Dermis microvascular lymphatic vessel endothelial cell (primary cell): ENCODE data around the gene TSPAN10. TPM values are rescaled to one million over a fixed set of nuclear protein-coding genes. Genes with fewer than 3 reads are reported as not detected.

ENCODE experiments used
- DNase-seq, 2 donors: peaks; one replicate each; pipeline versions ENCODE4 v3.0.0 to v3.0.0-alpha.2; 2010; ENCODE audit warnings: low read depth in 2 of 2
- total RNA-seq: library from RNA; depleted of rRNA; stranded (reverse); fragments of >200 nt; gene quantifications from 2 replicates; pipeline ENCODE4 v1.2.1, GENCODE V29; 2014

The TSPAN10 gene
- total RNA-seq, 1 donor from 2014 or later = 0.51 TPM

GRCh38 chr17:81631482-81631881 lies 5.5 kb upstream of the TSPAN10 start:
- DNase-seq = no peak

GRCh38 chr17:81635431-81635830 lies 1.6 kb upstream of the TSPAN10 start:
- no peak for DNase-seq

- no peak for DNase-seq
Observed at GRCh38 chr17:81635973-81636504, 957 bp upstream of the TSPAN10 start.

- DNase-seq = no peak
Observed at GRCh38 chr17:81638683-81639082, 1.7 kb downstream of the TSPAN10 start.

- DNase-seq = no peak
Observed at GRCh38 chr17:81640011-81640410, 3.0 kb downstream of the TSPAN10 start.

- no peak for DNase-seq
Observed at GRCh38 chr17:81641825-81642489, 5.0 kb downstream of the TSPAN10 start.

- DNase-seq = no peak
Observed at GRCh38 chr17:81644496-81644895, 7.5 kb downstream of the TSPAN10 start.

GRCh38 chr17:81644976-81645952 lies 8.3 kb downstream of the TSPAN10 start:
- DNase-seq = no peak

- DNase-seq = no peak
Observed at GRCh38 chr17:81646869-81647600, 10.0 kb downstream of the TSPAN10 start.

GRCh38 chr17:81647640-81648012 lies 10.6 kb downstream of the TSPAN10 start:
- DNase-seq = no peak

- no peak for DNase-seq
Observed at GRCh38 chr17:81648013-81648706, 11.2 kb downstream of the TSPAN10 start.

- no peak for DNase-seq
Observed at GRCh38 chr17:81648707-81649085, 11.7 kb downstream of the TSPAN10 start.

GRCh38 chr17:81650951-81651350 lies 14.0 kb downstream of the TSPAN10 start:
- DNase-seq = no peak

- no peak for DNase-seq
Observed at GRCh38 chr17:81651692-81652091, 14.7 kb downstream of the TSPAN10 start.

- no peak for DNase-seq
Observed at GRCh38 chr17:81652906-81653771, 16.1 kb downstream of the TSPAN10 start.

- no peak for DNase-seq
Observed at GRCh38 chr17:81655378-81656117, 18.6 kb downstream of the TSPAN10 start.

- no peak for DNase-seq
Observed at GRCh38 chr17:81656118-81656743, 19.2 kb downstream of the TSPAN10 start, which contains the start of gene PDE6G. PDE6G (minus strand) TSS chr17:81656542; CDS start chr17:81653305, 3,237 bp downstream.

- DNase-seq = peak in 1 of 2 donors; percentile 31
Observed at GRCh38 chr17:81656835-81657234, 19.8 kb downstream of the TSPAN10 start.

GRCh38 chr17:81659038-81659437 lies 22.0 kb downstream of the TSPAN10 start:
- no peak for DNase-seq
